SJSA1 (cell line): ENCODE measurements around the gene KRT7. TPM values are rescaled to one million over a fixed set of nuclear protein-coding genes. Genes with fewer than 3 reads are reported as not detected.

Source experiments
- DNase-seq, 2 experiments: peaks; one replicate each; pipeline ENCODE4 v3.0.0-alpha.2; 2015 to 2020; ENCODE audit warnings: low spot score in 2 of 2, low read depth in 1 of 2
- H3K27ac ChIP-seq: fragments of 250-450 bp; sonication (Bioruptor Pico); 2 replicates; pipeline ENCODE4 v1.5.1; 2020; ENCODE audit warnings: mild to moderate bottlenecking, moderate library complexity
- H3K27me3 ChIP-seq: fragments of 250-450 bp; sonication (Bioruptor Pico); replicated peaks from 2 replicates; pipeline ENCODE4 v1.5.1; 2020; ENCODE audit warnings: mild to moderate bottlenecking, moderate library complexity
- H3K36me3 ChIP-seq: fragments of 250-450 bp; sonication (Bioruptor Pico); 2 replicates; pipeline ENCODE4 v1.5.1; 2020; ENCODE audit warnings: mild to moderate bottlenecking
- H3K4me1 ChIP-seq: fragments of 250-450 bp; sonication (Bioruptor Pico); replicated peaks from 2 replicates; pipeline ENCODE4 v1.6.1; 2021; ENCODE audit warnings: mild to moderate bottlenecking
- H3K4me3 ChIP-seq: fragments of 250-450 bp; sonication (Bioruptor Pico); 2 replicates; pipeline ENCODE4 v1.5.1; 2020; ENCODE audit warnings: mild to moderate bottlenecking
- H3K9me3 ChIP-seq: fragments of 250-450 bp; sonication (Bioruptor Pico); replicated peaks from 2 replicates; pipeline ENCODE4 v1.5.1; 2020; ENCODE audit warnings: mild to moderate bottlenecking
- total RNA-seq: library from RNA; depleted of rRNA; stranded (reverse); fragments of >200 nt; shearing (Covaris generic); gene quantifications from 2 replicates; pipeline ENCODE4 v1.2.3, GENCODE V29; 2014

Gene KRT7
- total RNA-seq, 1 experiment from 2014 or later = 2.1 TPM

DNA sequence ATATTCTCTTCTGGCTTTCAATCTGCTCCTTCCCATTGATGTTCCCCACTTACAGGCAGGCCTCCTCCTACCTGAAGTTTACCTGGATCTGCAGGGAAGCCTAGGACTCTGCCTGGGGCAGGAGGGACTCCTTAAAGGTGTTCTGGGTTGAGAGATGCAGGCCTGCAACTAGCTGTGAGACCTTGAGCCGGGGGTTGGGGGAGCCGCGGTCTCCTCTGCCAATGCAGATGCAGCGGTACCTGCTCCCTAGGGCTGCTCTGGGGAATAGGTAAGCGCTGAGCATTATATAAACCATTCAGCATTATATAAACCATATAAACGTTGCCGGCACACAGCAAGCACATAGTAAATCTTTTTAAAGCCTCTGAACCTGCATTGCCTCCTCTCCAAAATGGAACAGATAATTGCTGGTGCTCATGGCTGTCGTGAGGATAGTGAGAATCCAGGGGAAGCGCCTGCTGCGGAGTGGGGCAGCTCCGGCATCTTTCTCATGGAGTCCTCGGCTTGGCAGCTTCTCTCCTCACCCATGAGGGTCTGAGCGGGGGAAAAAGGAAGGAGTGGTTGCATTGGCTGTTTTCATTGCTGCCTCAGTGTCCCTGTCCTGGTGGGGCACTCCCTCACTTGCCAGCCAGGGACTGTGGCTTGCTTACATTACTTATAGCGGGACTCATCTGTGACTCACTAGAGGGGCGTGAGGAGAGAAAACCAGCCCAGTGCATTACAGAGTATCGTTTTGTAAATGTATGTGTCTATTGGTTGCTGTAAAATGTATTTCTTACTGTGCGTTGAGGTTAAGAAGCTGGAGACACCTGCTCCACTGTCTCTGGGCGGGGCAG lies 28.7 kb upstream of the KRT7 start:
- no peaks in the 10 kb centered on the region for H3K9me3 ChIP-seq
- no peak for DNase-seq
- H3K4me1 ChIP-seq = peaks cover 86% of the 10 kb centered on the region
- H3K36me3 ChIP-seq = no peaks in the 10 kb centered on the region
- H3K4me3 ChIP-seq = no peak overlapping the region
- peak overlapping the region; percentile 79 for H3K27ac ChIP-seq
- H3K27me3 ChIP-seq = no peaks in the 10 kb centered on the region

DNA sequence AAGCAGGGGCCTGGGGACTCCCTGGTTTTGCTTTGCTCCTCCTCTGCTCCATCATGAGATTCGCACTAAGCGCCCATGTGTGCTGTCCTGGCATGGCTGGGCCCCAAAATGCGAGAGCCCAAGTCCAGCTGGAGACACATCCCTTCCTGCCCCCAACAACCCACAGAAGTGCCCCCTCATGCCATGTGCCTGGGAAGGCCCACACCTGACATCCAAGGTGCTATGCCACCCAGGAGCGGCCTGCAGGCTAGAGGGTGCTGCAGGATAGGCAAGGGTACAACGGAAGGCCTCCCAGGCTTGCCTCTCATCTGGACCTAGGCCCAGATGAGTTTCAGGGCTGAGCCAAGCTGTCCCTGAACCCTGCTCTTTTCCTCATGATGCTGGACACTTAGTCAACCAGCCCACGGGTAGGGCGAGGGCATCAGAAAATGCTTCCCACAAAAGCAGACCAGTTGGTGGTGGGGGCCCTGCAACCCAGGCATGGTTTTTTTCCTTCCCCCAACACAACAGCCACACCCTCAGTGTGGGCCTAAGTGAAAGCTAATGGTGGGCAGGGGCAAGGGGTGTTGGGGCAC lies 28.0 kb upstream of the KRT7 start:
- Histone ChIP-seq H3K9me3 (no peaks in the 10 kb centered on the region), H3K36me3 (no peaks in the 10 kb centered on the region), H3K4me3 (no peak overlapping the region), H3K4me1 (peaks cover 81% of the 10 kb centered on the region), H3K27ac (no peak overlapping the region), H3K27me3 (no peaks in the 10 kb centered on the region)
- DNase-seq = no peak

DNA sequence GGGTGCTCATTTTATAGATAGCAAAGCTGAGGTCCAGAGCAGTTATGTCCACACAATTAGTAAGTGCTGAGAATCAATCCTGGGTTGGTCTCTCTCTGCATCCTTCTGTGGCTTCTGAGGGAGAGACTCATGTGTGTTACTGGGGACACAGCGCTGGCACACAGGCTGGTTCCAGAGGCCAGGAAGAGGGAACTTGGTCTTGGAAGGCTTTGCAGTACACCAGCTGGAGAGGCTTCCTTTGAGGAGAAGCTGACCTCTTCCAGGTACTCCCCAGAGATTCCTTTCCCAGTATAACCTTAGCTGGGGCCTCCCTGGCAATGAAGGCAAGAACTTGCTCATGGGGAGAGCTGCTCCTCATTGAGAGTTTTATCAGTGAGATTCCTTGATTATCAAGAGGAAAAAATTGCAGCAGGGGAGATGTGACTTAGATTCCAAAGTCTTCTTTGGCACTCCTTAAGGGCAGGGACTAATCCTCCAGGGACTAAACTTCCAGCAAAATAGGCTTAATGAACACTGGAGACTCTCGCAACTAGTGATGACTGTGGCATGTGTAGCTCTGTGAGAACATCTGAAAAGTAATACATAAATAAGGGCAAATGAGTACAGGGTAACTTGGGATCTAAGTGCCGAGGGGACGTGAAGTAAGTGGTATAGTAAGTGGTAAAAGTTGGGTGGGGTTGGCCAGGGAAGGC lies 27.3 kb upstream of the KRT7 start:
- no peaks in the 10 kb centered on the region for H3K27me3 ChIP-seq
- DNase-seq = no peak
- no peak overlapping the region for H3K27ac ChIP-seq
- H3K36me3 ChIP-seq = no peaks in the 10 kb centered on the region
- no peaks in the 10 kb centered on the region for H3K9me3 ChIP-seq
- H3K4me1 ChIP-seq = peaks cover 81% of the 10 kb centered on the region
- no peak overlapping the region for H3K4me3 ChIP-seq

- Histone ChIP-seq H3K27ac (no peak overlapping the region), H3K4me3 (no peak overlapping the region), H3K27me3 (no peaks in the 10 kb centered on the region), H3K36me3 (no peaks in the 10 kb centered on the region), H3K4me1 (peaks cover 75% of the 10 kb centered on the region), H3K9me3 (no peaks in the 10 kb centered on the region)
- no peak for DNase-seq
These were observed 26.6 kb upstream of the KRT7 start for GRCh38 chr12:52206304-52207040.

- no peak for DNase-seq
- no peak overlapping the region for H3K27ac ChIP-seq
- no peaks in the 10 kb centered on the region for H3K27me3 ChIP-seq
- no peaks in the 10 kb centered on the region for H3K9me3 ChIP-seq
- no peaks in the 10 kb centered on the region for H3K36me3 ChIP-seq
- H3K4me1 ChIP-seq = peaks cover 69% of the 10 kb centered on the region
- no peak overlapping the region for H3K4me3 ChIP-seq
These were observed 25.9 kb upstream of the KRT7 start for GRCh38 chr12:52207106-52207505.

GRCh38 chr12:52207895-52208294 lies 25.1 kb upstream of the KRT7 start:
- H3K27me3 ChIP-seq = no peaks in the 10 kb centered on the region
- peaks cover 61% of the 10 kb centered on the region for H3K4me1 ChIP-seq
- H3K9me3 ChIP-seq = no peaks in the 10 kb centered on the region
- peak in 1 of 2 experiments; percentile 52 for DNase-seq
- H3K36me3 ChIP-seq = no peaks in the 10 kb centered on the region
- no peak overlapping the region for H3K4me3 ChIP-seq
- peak overlapping the region; percentile 23; the same call in 1 of the 2 replicates for H3K27ac ChIP-seq

GRCh38 chr12:52208424-52209165 lies 24.4 kb upstream of the KRT7 start:
- no peak for DNase-seq
- no peak overlapping the region for H3K4me3 ChIP-seq
- H3K4me1 ChIP-seq = peaks cover 59% of the 10 kb centered on the region
- no peaks in the 10 kb centered on the region for H3K9me3 ChIP-seq
- H3K27ac ChIP-seq = no peak overlapping the region
- H3K27me3 ChIP-seq = no peaks in the 10 kb centered on the region
- no peaks in the 10 kb centered on the region for H3K36me3 ChIP-seq

- H3K27ac ChIP-seq = no peak overlapping the region
- H3K4me1 ChIP-seq = peaks cover 57% of the 10 kb centered on the region
- no peaks in the 10 kb centered on the region for H3K36me3 ChIP-seq
- no peak overlapping the region for H3K4me3 ChIP-seq
- no peaks in the 10 kb centered on the region for H3K27me3 ChIP-seq
- H3K9me3 ChIP-seq = no peaks in the 10 kb centered on the region
- DNase-seq = no peak
These were observed 23.7 kb upstream of the KRT7 start for GRCh38 chr12:52209321-52209720.

- no peak for DNase-seq
- Histone ChIP-seq H3K27ac (no peak overlapping the region), H3K36me3 (no peaks in the 10 kb centered on the region), H3K9me3 (no peaks in the 10 kb centered on the region), H3K4me1 (peaks cover 50% of the 10 kb centered on the region), H3K27me3 (no peaks in the 10 kb centered on the region), H3K4me3 (no peak overlapping the region)
These were observed 22.7 kb upstream of the KRT7 start for GRCh38 chr12:52210186-52210924.

DNA sequence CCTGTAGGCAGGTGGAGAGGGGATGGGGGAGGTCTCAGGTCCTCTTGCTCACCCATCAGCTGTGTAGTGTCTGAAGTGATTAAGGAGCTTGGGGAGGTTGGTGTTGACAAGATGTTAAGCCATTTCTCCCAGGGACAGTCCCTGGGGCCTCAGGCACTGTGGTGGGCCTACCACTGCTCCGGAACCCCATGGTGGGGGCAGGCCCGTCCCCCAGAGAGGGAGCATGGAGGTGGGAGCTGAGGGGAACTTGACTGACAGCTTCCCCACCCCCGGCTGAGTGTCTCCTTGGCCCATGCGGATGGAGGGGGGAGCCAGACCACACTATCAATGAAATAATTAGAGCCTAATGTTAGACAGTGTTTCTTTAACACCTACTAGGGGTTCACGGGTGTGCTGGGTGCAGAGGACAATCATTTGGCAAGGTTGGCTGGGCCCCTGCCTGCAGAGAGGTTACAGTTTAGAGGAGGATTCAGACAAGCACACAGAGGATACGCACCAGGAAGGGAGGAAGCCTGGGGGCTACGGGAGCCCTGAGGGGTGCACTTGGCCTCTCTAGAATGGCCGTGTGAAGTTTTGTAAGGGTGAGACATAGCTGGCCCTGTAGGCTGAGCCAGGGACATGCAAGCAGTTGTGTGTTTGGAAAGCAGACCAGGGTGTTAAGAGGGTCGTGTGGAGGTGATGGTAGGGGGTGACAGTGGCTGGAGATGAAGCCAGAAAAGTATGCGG lies 22.0 kb upstream of the KRT7 start:
- Histone ChIP-seq H3K9me3 (no peaks in the 10 kb centered on the region), H3K36me3 (no peaks in the 10 kb centered on the region), H3K4me3 (no peak overlapping the region), H3K4me1 (peaks cover 53% of the 10 kb centered on the region), H3K27ac (no peak overlapping the region), H3K27me3 (no peaks in the 10 kb centered on the region)
- no peak for DNase-seq

GRCh38 chr12:52211716-52212585 lies 21.1 kb upstream of the KRT7 start:
- Histone ChIP-seq H3K9me3 (no peaks in the 10 kb centered on the region), H3K27ac (no peak overlapping the region), H3K4me1 (peaks cover 56% of the 10 kb centered on the region), H3K36me3 (no peaks in the 10 kb centered on the region), H3K27me3 (no peaks in the 10 kb centered on the region), H3K4me3 (no peak overlapping the region)
- no peak for DNase-seq
